ENCODE data around the gene RABEPK.

GRCh38 chr9:125255781-125256391, 55.5 kb downstream of the RABEPK start:
- TF ChIP-seq, protein P1, sequence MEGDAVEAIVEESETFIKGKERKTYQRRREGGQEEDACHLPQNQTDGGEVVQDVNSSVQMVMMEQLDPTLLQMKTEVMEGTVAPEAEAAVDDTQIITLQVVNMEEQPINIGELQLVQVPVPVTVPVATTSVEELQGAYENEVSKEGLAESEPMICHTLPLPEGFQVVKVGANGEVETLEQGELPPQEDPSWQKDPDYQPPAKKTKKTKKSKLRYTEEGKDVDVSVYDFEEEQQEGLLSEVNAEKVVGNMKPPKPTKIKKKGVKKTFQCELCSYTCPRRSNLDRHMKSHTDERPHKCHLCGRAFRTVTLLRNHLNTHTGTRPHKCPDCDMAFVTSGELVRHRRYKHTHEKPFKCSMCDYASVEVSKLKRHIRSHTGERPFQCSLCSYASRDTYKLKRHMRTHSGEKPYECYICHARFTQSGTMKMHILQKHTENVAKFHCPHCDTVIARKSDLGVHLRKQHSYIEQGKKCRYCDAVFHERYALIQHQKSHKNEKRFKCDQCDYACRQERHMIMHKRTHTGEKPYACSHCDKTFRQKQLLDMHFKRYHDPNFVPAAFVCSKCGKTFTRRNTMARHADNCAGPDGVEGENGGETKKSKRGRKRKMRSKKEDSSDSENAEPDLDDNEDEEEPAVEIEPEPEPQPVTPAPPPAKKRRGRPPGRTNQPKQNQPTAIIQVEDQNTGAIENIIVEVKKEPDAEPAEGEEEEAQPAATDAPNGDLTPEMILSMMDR (IDR thresholded peaks at IDR 0.05), result no peak
- TF ChIP-seq POLR2A (IDR thresholded peaks at IDR 0.05) (no peak), POLR2AphosphoS5 (IDR thresholded peaks at IDR 0.05) (no peak)

All from suprapubic skin (tissue), 4 donors.